GM10248 (cell line): ENCODE data around the gene CPN2.

Experiments
- CTCF ChIA-PET: fragments of 300-600 bp; sonication (Branson Sonifier 250); formaldehyde crosslinking; extraction: SDS; loops from one replicate; lab custom pipeline; 2021; ENCODE audit warnings: antibody characterized with exemption; lab: Yijun Ruan, JAX
- POLR2A ChIA-PET: fragments of 350-650 bp; sonication (Branson Sonifier 250); formaldehyde crosslinking; extraction: SDS; loops from one replicate; lab custom pipeline; 2020; ENCODE audit warnings: antibody characterized with exemption; lab: Yijun Ruan, JAX
- DNase-seq: peaks from one replicate; pipeline ENCODE4 v3.0.0; 2012; ENCODE audit errors: extremely low spot score
- CTCF ChIP-seq: IDR thresholded peaks from 2 replicates; pipeline ENCODE4 v1.5.1; 2012; ENCODE audit warnings: mild to moderate bottlenecking, low read depth; ENCODE audit errors: extremely low read depth, missing control alignments, control extremely low read depth

The CPN2 gene

GRCh38 chr3:194365978-194366490 is 14.9 kb upstream of the CPN2 start:
- POLR2A ChIA-PET: no interaction called here
- TF ChIP-seq CTCF: no peak
- CTCF ChIA-PET: no interaction called here
- no peak for DNase-seq

- no peak for DNase-seq
- TF ChIP-seq CTCF: no peak
- POLR2A ChIA-PET: no interaction called here
- CTCF ChIA-PET: no interaction called here
Observed at GRCh38 chr3:194365526-194365925, 14.4 kb upstream of the CPN2 start.

- TF ChIP-seq CTCF: no peak
- ChIA-PET POLR2A (no interaction called here), CTCF (interaction anchor here (1.1 kb wide), 1 partner anchor 21 kb away, joined by 6 read pairs; no protein-coding TSS in a partner anchor)
- no peak for DNase-seq
Observed at GRCh38 chr3:194364652-194365434, 13.7 kb upstream of the CPN2 start.

- TF ChIP-seq CTCF: no peak
- CTCF ChIA-PET: interaction anchor here (1.1 to 1.3 kb wide), 2 partner anchors 20 to 31 kb away, joined by 3 to 6 read pairs; no protein-coding TSS in a partner anchor
- POLR2A ChIA-PET: no interaction called here
- no peak for DNase-seq
Observed at GRCh38 chr3:194364314-194364651, 13.2 kb upstream of the CPN2 start.

- POLR2A ChIA-PET: no interaction called here
- DNase-seq: no peak
- no peak for TF ChIP-seq CTCF
- CTCF ChIA-PET: interaction anchor here (1.2 to 7.9 kb wide), 2 partner anchors 15 to 27 kb away, joined by 3 to 69 read pairs; no protein-coding TSS in a partner anchor
Observed at GRCh38 chr3:194360568-194360967, 9.4 kb upstream of the CPN2 start.

- TF ChIP-seq CTCF: no peak
- ChIA-PET POLR2A (no interaction called here), CTCF (interaction anchor here (1.0 to 7.9 kb wide), 3 partner anchors 13 to 47 kb away, joined by 3 to 69 read pairs (median 3); no protein-coding TSS in a partner anchor)
- DNase-seq: no peak
Observed at GRCh38 chr3:194357681-194358080, 6.6 kb upstream of the CPN2 start.
